GM12878 (cell line): ENCODE data around the gene TLE7. TPM values are rescaled to one million over a fixed set of nuclear protein-coding genes. Genes with fewer than 3 reads are reported as not detected.

Experiments
- ATAC-seq: fragments of 200-7000 bp; cut with Tn5 transposase; 3 replicates; pipeline ENCODE4 v1.9.1; 2020; ENCODE audit warnings: mild to moderate bottlenecking, moderate library complexity
- BruUV-seq: library from RNA; stranded (reverse); fragments of 400-500 nt; replicated peaks from 2 replicates; lab custom pipeline; 2021; lab: Mats Ljungman, UMichigan
- CTCF ChIA-PET: fragments of 300-600 bp; sonication (Branson Sonifier 250); formaldehyde crosslinking; extraction: SDS; loops from one replicate; lab custom pipeline; 2021; ENCODE audit warnings: inconsistent platforms; lab: Yijun Ruan, JAX
- POLR2A ChIA-PET: fragments of 350-600 bp; formaldehyde crosslinking; extraction: SDS; loops from one replicate; lab custom pipeline; 2021; ENCODE audit warnings: inconsistent platforms; lab: Charles Lee
- RAD21 ChIA-PET: fragments of 300-600 bp; sonication (Branson Sonifier 250); formaldehyde crosslinking; loops from one replicate; lab custom pipeline; 2023; ENCODE audit warnings: antibody characterized with exemption; ENCODE audit not compliant: unreplicated experiment; lab: Charles Lee
- SMC1A ChIA-PET: fragments of 300-600 bp; sonication (Branson Sonifier 250); formaldehyde crosslinking; loops from one replicate; lab custom pipeline; 2023; ENCODE audit not compliant: unreplicated experiment, uncharacterized antibody; lab: Charles Lee
- DNase-seq: peaks from one replicate; pipeline ENCODE4 v3.0.0-alpha.2; 2011; ENCODE audit warnings: low read depth, low spot score
- FAIRE-seq: peaks from 3 replicates; lab custom pipeline; 2011; peaks lifted over from hg19 to GRCh38; lab: Jason Lieb, UNC
- H2AFZ ChIP-seq: 2 replicates; pipeline ENCODE4 v1.6.0; 2011; ENCODE audit warnings: low read depth, low read length, control low read depth; ENCODE audit not compliant: control insufficient read depth
- H3K27ac ChIP-seq: 2 replicates; pipeline ENCODE4 v1.5.1; 2011; ENCODE audit warnings: control low read depth; ENCODE audit not compliant: control insufficient read depth, insufficient read depth
- H3K27me3 ChIP-seq, 2 experiments: replicated peaks in 1 of 2; 2 replicates each; pipeline versions ENCODE4 v1.6.0 to v1.6.1; 2011; ENCODE audit warnings: low read length in 1 of 2; ENCODE audit not compliant: control insufficient read depth in 2 of 2, insufficient read depth in 2 of 2
- H3K36me3 ChIP-seq, 2 experiments: 2 replicates each; pipeline ENCODE4 v1.5.1; 2011; ENCODE audit warnings: low read length in 1 of 2; ENCODE audit not compliant: control insufficient read depth in 2 of 2, insufficient read depth in 2 of 2
- H3K4me1 ChIP-seq: 2 replicates; pipeline ENCODE4 v1.6.1; 2011; ENCODE audit warnings: mild to moderate bottlenecking, low read length, moderate library complexity, mixed read lengths; ENCODE audit not compliant: control insufficient read depth, insufficient read depth
- H3K4me2 ChIP-seq: 2 replicates; pipeline ENCODE4 v1.6.0; 2011; ENCODE audit warnings: control low read depth; ENCODE audit not compliant: control insufficient read depth, insufficient read depth
- H3K4me3 ChIP-seq: fragments of 200-600 bp; sonication (generic); 2 replicates; pipeline ENCODE4 v1.5.1; 2016
- H3K79me2 ChIP-seq: 2 replicates; pipeline ENCODE4 v1.6.0; 2011; ENCODE audit warnings: low read length; ENCODE audit not compliant: control insufficient read depth, insufficient read depth
- H3K9ac ChIP-seq: 2 replicates; pipeline ENCODE4 v1.8.0; 2011; ENCODE audit warnings: low read length, control low read depth, mixed read lengths; ENCODE audit not compliant: control insufficient read depth, insufficient read depth
- H3K9me3 ChIP-seq: replicated peaks from 3 replicates; pipeline ENCODE4 v1.5.1; 2011; ENCODE audit warnings: mild to moderate bottlenecking, low read length; ENCODE audit not compliant: control insufficient read depth, insufficient read depth
- H4K20me1 ChIP-seq: 2 replicates; pipeline ENCODE4 v1.6.0; 2011; ENCODE audit not compliant: control insufficient read depth, insufficient read depth
- BHLHE40 ChIP-seq, 2 experiments: fragments of 450-650 bp in 1 of 2; IDR thresholded peaks; 2 replicates each; pipeline ENCODE4 v1.6.1; 2011 to 2017; ENCODE audit warnings: low read depth in 2 of 2, borderline replicate concordance in 1 of 2, improper control_type of control experiment in 1 of 2, low read length in 1 of 2, mild to moderate bottlenecking in 1 of 2
- CBFB ChIP-seq: IDR thresholded peaks from 2 replicates; pipeline ENCODE4 v1.6.1; 2016; ENCODE audit warnings: antibody characterized with exemption, low read depth
- IKZF1 ChIP-seq: fragments of 450-650 bp; conservative IDR thresholded peaks from 2 replicates; pipeline ENCODE4 v1.6.1; 2017; ENCODE audit warnings: antibody characterized with exemption, mild to moderate bottlenecking
- NR2C2 ChIP-seq: IDR thresholded peaks from 2 replicates; pipeline ENCODE4 v1.6.1; 2011; ENCODE audit warnings: borderline replicate concordance, low read depth; ENCODE audit not compliant: control insufficient read depth, insufficient read length
- PAX5 ChIP-seq: IDR thresholded peaks from 2 replicates; pipeline ENCODE4 v1.6.1; 2011; ENCODE audit warnings: low read depth, low read length, borderline replicate concordance
- POLR2A ChIP-seq: IDR thresholded peaks from 2 replicates; pipeline ENCODE4 v1.6.1; 2011; ENCODE audit warnings: low read depth, mild to moderate bottlenecking, low read length
- POLR2AphosphoS2 ChIP-seq: IDR thresholded peaks from 2 replicates; pipeline ENCODE4 v1.6.1; 2011; ENCODE audit warnings: low read depth, mild to moderate bottlenecking, low read length, improper control_type of control experiment, moderate library complexity
- POLR2AphosphoS5 ChIP-seq: IDR thresholded peaks from 2 replicates; pipeline ENCODE4 v1.6.1; 2011; ENCODE audit warnings: mild to moderate bottlenecking, low read length, inconsistent platforms
- RAD21 ChIP-seq: IDR thresholded peaks from 2 replicates; pipeline ENCODE4 v1.6.1; 2011; ENCODE audit warnings: mild to moderate bottlenecking, low read depth, low read length, moderate library complexity; ENCODE audit not compliant: insufficient read depth
- RB1 ChIP-seq: fragments of 450-650 bp; formaldehyde crosslinking; IDR thresholded peaks from 2 replicates; pipeline ENCODE4 v1.6.1; 2017; ENCODE audit warnings: mild to moderate bottlenecking, borderline replicate concordance
- RUNX3 ChIP-seq: IDR thresholded peaks from 2 replicates; pipeline ENCODE4 v1.6.1; 2012; ENCODE audit warnings: low read length, inconsistent platforms
- SREBF2 ChIP-seq: IDR thresholded peaks from 2 replicates; pipeline ENCODE4 v1.6.1; 2012; ENCODE audit warnings: mild to moderate bottlenecking, low read length
- STAT1 ChIP-seq: fragments of 450-650 bp; conservative IDR thresholded peaks from 2 replicates; pipeline ENCODE4 v1.6.1; 2014; ENCODE audit warnings: antibody characterized with exemption, mild to moderate bottlenecking
- ZNF384 ChIP-seq: IDR thresholded peaks from 2 replicates; pipeline ENCODE4 v1.6.1; 2012; ENCODE audit warnings: low read depth, mild to moderate bottlenecking, low read length, improper control_type of control experiment, borderline replicate concordance
- WGBS: methylation state at CpG from one replicate; pipeline ENCODE4 v1.1.6; 2016; ENCODE audit warnings: low lambda C conversion rate; ENCODE audit not compliant: insufficient replicate concordance, insufficient coverage; ENCODE audit errors: missing lambda C conversion rate; 5-methylcytosine and 5-hydroxymethylcytosine counted together
- in situ Hi-C: fragments of 300-500 bp; cut with MboI; formaldehyde crosslinking; loops from 9 replicates; pipeline ENCODE4 v1.14.3; 2018; ENCODE audit warnings: mixed read lengths
- intact Hi-C: fragments of 100-400 bp; cut with micrococcal nuclease; formaldehyde crosslinking; loops from one replicate; pipeline ENCODE4 v1.14.2; 2022; ENCODE audit not compliant: unreplicated experiment
- polyA plus RNA-seq, 11 experiments: library from polyadenylated mRNA; depleted of rRNA in 4 of 11; unstranded in 6 of 11; stranded (reverse) in 5 of 11; fragments of >200 nt; fragmentation: Nextera tagmentation in 4 of 11; fragmentation: Illumina TruSeq in 1 of 11; extraction: Ambion mirVana in 4 of 11; extraction: Trizol in 1 of 11; gene quantifications; 1 replicate in 1 of 11; 2 replicates in 10 of 11; pipeline versions ENCODE4 v1.2.1 to v1.2.3, GENCODE V29; 2011 to 2016; ENCODE audit warnings: inconsistent platforms in 2 of 11, missing spikeins in 2 of 11, low read depth in 1 of 11
- total RNA-seq, 4 experiments: library from RNA; depleted of rRNA in 3 of 4; stranded (reverse); fragments of >200 nt in 3 of 4; fragmentation: Illumina TruSeq in 1 of 4; extraction: Trizol in 1 of 4; gene quantifications; 2 replicates each; pipeline versions ENCODE4 v1.2.1 to v1.2.3, GENCODE V29; 2013 to 2021
- TF ChIP-seq, protein P1 (sequence below): IDR thresholded peaks from 2 replicates; pipeline ENCODE4 v1.6.1; 2012; ENCODE audit warnings: low read depth, low read length, improper control_type of control experiment
- TF ChIP-seq, protein P2 (sequence below): fragments of 450-650 bp; IDR thresholded peaks from 2 replicates; pipeline ENCODE4 v1.6.1; 2017; ENCODE audit warnings: mild to moderate bottlenecking, moderate library complexity

Gene TLE7
- total and polyA plus RNA-seq, 10 of the 15 experiments (the other 5 are each of a cell fraction or from before 2014, with no cell fraction given): not detected

GRCh38 chr16:71432906-71433305 lies 8.9 kb downstream of the TLE7 start:
- no peak overlapping the region for H3K4me3 ChIP-seq
- FAIRE-seq: no peak
- SMC1A ChIA-PET: no interaction called here
- no peaks in the 10 kb centered on the region for H3K79me2 ChIP-seq
- CTCF ChIA-PET: no interaction called here
- TF ChIP-seq PAX5 (no peak), RUNX3 (no peak), POLR2AphosphoS5 (no peak), POLR2AphosphoS2 (no peak)
- no peaks in the 10 kb centered on the region for H3K9me3 ChIP-seq
- 16% methylated on average over 6 of the region's 6 CpGs for WGBS
- no peaks in the 10 kb centered on the region for H3K36me3 ChIP-seq
- in situ Hi-C loops (no loop called here), intact Hi-C loops (no loop called here)
- no peak overlapping the region for H3K27ac ChIP-seq
- no peak for ATAC-seq
- no peak overlapping the region for H3K4me2 ChIP-seq
- no peak for DNase-seq
- H4K20me1 ChIP-seq: peaks cover 3% of the 10 kb centered on the region; the same call in 1 of the 2 replicates
- POLR2A ChIA-PET: no interaction called here
- no TSS peak for BruUV-seq
- H3K9ac ChIP-seq: no peak overlapping the region
- no peaks in the 10 kb centered on the region for H3K27me3 ChIP-seq
- H2AFZ ChIP-seq: no peak overlapping the region
- no peaks in the 10 kb centered on the region for H3K4me1 ChIP-seq
- RAD21 ChIA-PET: no interaction called here

GRCh38 chr16:71431991-71432390 lies 9.9 kb downstream of the TLE7 start:
- POLR2A ChIA-PET: no interaction called here
- intact Hi-C loops: no loop called here
- Histone ChIP-seq H3K79me2 (no peaks in the 10 kb centered on the region), H3K27me3 (no peaks in the 10 kb centered on the region), H3K9me3 (no peaks in the 10 kb centered on the region), H2AFZ (no peak overlapping the region), H4K20me1 (peaks cover 3% of the 10 kb centered on the region; the same call in 1 of the 2 replicates), H3K4me1 (no peaks in the 10 kb centered on the region), H3K27ac (no peak overlapping the region), H3K4me2 (no peak overlapping the region), H3K36me3 (no peaks in the 10 kb centered on the region), H3K9ac (no peak overlapping the region), H3K4me3 (no peak overlapping the region)
- in situ Hi-C loops: no loop called here
- SMC1A ChIA-PET: no interaction called here
- BruUV-seq: no TSS peak
- FAIRE-seq: no peak
- RAD21 ChIA-PET: no interaction called here
- DNase-seq: no peak
- 63% methylated on average over 9 of the region's 9 CpGs for WGBS
- CTCF ChIA-PET: no interaction called here
- ATAC-seq: no peak
- TF ChIP-seq, protein P1, sequence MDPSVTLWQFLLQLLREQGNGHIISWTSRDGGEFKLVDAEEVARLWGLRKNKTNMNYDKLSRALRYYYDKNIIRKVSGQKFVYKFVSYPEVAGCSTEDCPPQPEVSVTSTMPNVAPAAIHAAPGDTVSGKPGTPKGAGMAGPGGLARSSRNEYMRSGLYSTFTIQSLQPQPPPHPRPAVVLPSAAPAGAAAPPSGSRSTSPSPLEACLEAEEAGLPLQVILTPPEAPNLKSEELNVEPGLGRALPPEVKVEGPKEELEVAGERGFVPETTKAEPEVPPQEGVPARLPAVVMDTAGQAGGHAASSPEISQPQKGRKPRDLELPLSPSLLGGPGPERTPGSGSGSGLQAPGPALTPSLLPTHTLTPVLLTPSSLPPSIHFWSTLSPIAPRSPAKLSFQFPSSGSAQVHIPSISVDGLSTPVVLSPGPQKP: no peak
- TF ChIP-seq RAD21 (no peak), SREBF2 (no peak), BHLHE40 (IDR thresholded peaks at IDR 0.05; ENCODE audit: borderline replicate concordance in 1 of 2, low read depth in 2 of 2, low read length in 1 of 2) (no peak), STAT1 (no peak), POLR2A (no peak), RB1 (no peak), CBFB (no peak), NR2C2 (no peak), ZNF384 (no peak), IKZF1 (no peak)
- TF ChIP-seq, protein P2, sequence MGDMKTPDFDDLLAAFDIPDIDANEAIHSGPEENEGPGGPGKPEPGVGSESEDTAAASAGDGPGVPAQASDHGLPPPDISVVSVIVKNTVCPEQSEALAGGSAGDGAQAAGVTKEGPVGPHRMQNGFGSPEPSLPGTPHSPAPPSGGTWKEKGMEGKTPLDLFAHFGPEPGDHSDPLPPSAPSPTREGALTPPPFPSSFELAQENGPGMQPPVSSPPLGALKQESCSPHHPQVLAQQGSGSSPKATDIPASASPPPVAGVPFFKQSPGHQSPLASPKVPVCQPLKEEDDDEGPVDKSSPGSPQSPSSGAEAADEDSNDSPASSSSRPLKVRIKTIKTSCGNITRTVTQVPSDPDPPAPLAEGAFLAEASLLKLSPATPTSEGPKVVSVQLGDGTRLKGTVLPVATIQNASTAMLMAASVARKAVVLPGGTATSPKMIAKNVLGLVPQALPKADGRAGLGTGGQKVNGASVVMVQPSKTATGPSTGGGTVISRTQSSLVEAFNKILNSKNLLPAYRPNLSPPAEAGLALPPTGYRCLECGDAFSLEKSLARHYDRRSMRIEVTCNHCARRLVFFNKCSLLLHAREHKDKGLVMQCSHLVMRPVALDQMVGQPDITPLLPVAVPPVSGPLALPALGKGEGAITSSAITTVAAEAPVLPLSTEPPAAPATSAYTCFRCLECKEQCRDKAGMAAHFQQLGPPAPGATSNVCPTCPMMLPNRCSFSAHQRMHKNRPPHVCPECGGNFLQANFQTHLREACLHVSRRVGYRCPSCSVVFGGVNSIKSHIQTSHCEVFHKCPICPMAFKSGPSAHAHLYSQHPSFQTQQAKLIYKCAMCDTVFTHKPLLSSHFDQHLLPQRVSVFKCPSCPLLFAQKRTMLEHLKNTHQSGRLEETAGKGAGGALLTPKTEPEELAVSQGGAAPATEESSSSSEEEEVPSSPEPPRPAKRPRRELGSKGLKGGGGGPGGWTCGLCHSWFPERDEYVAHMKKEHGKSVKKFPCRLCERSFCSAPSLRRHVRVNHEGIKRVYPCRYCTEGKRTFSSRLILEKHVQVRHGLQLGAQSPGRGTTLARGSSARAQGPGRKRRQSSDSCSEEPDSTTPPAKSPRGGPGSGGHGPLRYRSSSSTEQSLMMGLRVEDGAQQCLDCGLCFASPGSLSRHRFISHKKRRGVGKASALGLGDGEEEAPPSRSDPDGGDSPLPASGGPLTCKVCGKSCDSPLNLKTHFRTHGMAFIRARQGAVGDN: no peak
